HG03469 (cell line): ENCODE data around the gene SRP9.
"Not testable (repeated sequence)": the region's sequence is repeated elsewhere in the genome, so short reads cannot be mapped to it uniquely, and the experiment has no call there.

ENCODE experiments used
- ATAC-seq: cut with Tn5 transposase; IDR thresholded peaks from one replicate; pipeline ENCODE4 v1.9.1; 2021; ENCODE audit warnings: mild to moderate bottlenecking, moderate library complexity, moderate number of reproducible peaks; ENCODE audit not compliant: unreplicated experiment

Gene SRP9

DNA sequence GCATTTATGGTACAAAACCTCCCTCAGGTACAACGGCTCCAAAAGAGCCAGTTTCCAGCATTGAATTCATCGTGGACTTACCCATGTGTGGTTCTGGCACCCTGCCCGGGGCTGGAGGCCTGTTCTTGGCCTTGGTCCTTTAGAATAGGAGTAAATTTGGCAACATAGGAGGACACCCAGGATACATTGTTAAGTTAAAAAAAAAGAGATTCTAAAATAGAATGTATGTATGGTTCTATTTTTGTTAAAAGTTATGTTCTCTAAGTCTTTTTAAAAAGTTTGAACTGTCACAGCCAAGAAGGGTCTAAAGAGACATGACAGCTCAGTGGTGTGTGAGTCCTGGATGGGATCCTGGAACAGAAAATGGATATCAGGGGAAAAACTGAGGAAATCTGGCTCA lies 58.2 kb downstream of the SRP9 start:
- ATAC-seq: no peak

DNA sequence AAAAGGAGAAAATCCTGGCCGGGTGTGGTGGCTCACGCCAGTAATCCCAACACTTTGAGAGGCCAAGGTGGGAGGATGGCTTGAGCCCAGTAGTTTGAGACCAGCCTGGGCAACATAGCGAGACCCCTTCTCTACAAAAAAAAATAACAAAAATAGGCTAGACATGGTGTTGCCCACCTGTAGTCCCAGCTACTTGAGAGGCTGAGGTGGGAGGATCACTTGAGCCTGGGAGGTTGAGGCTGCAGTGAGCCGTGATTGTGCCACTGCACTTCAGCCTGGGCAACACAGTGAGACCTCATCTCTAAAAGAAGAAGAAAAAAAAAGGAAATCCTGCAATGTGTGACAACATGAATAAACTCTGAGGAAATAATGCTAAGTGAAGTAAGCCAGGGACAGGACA lies 58.7 kb downstream of the SRP9 start:
- not testable (repeated sequence) for ATAC-seq

DNA sequence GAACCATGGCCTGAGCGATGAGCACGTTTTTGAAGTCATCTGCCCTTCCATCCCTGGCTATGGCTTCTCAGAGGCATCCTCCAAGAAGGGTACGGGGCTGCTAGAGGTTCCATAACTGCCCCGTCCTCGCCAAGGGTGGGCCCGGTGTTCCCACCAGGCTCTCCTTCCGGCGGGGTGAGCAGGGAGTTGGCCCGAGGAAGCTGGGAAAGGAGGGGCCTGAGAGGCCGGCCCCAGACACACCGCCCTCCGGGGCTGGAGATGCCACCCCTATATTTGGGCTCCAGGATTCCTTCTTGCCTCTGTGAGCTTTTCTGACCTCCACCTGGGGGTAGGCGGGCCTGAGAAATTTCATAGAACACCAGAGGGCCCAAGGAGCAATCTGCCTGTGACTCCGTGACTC lies 61.2 kb downstream of the SRP9 start:
- no peak for ATAC-seq
